Prostate gland (tissue), 2 donors: ENCODE measurements around the gene DYNC1H1.

ENCODE experiments used
- CTCF ChIP-seq, 4 experiments: fragments of 200-600 bp in 2 of 4; fragments of 450-650 bp in 2 of 4; sonication (generic) in 2 of 4; IDR thresholded peaks; 1 replicate in 3 of 4; 2 replicates in 1 of 4; pipeline ENCODE4 v1.5.1; 2016 to 2019; ENCODE audit warnings: antibody characterized with exemption in 4 of 4, mild to moderate bottlenecking in 2 of 4, moderate library complexity in 2 of 4
- POLR2A ChIP-seq: fragments of 450-650 bp; IDR thresholded peaks from one replicate; pipeline ENCODE4 v1.6.1; 2016; ENCODE audit warnings: antibody characterized with exemption, mild to moderate bottlenecking
- POLR2AphosphoS5 ChIP-seq: sonication (generic); formaldehyde crosslinking; IDR thresholded peaks from one replicate; pipeline ENCODE4 v1.6.1; 2017; ENCODE audit warnings: antibody characterized with exemption

GRCh38 chr14:102105369-102105768 lies 141.0 kb downstream of the DYNC1H1 start:
- no peak for TF ChIP-seq CTCF (IDR thresholded peaks at IDR 0.05)
- TF ChIP-seq POLR2A: no peak
- no peak for TF ChIP-seq POLR2AphosphoS5
